Stimulated activated CD4-positive, alpha-beta T cell treated with anti-CD3 and anti-CD28 coated beads, Interleukin-2, amount 100 ng/mL, for 4 hours (primary cell): ENCODE results near the gene ABCB10.
"Not testable (repeated sequence)": the region's sequence is repeated elsewhere in the genome, so short reads cannot be mapped to it uniquely, and the experiment has no call there.

Experiments
- DNase-seq: peaks from one replicate; pipeline ENCODE4 v3.0.0-alpha.2; 2020; ENCODE audit warnings: low read depth

The ABCB10 gene

GRCh38 chr1:229558460-229559335 is at the start of gene ABCB10:
ABCB10 (minus strand) TSS chr1:229558707; CDS start chr1:229558652, 55 bp downstream.
- DNase-seq, result peak; percentile 72

GRCh38 chr1:229607370-229607769 is 48.9 kb upstream of the ABCB10 start:
- DNase-seq, result no peak

GRCh38 chr1:229603371-229604005 is 45.0 kb upstream of the ABCB10 start:
- DNase-seq, result no peak

- no peak for DNase-seq
Observed at GRCh38 chr1:229600229-229600628, 41.7 kb upstream of the ABCB10 start.

GRCh38 chr1:229599218-229599954 is 40.9 kb upstream of the ABCB10 start:
- DNase-seq, result no peak

GRCh38 chr1:229597877-229598276 is 39.4 kb upstream of the ABCB10 start:
- DNase-seq, result no peak

- DNase-seq, result no peak
Observed at GRCh38 chr1:229596925-229597699, 38.6 kb upstream of the ABCB10 start.

- DNase-seq, result not testable (repeated sequence)
Observed at GRCh38 chr1:229595876-229596275, 37.4 kb upstream of the ABCB10 start.

- DNase-seq, result no peak
Observed at GRCh38 chr1:229594227-229595008, 35.9 kb upstream of the ABCB10 start.

GRCh38 chr1:229593800-229594199 is 35.3 kb upstream of the ABCB10 start:
- DNase-seq, result no peak

- no peak for DNase-seq
Observed at GRCh38 chr1:229590119-229590518, 31.6 kb upstream of the ABCB10 start.

- no peak for DNase-seq
Observed at GRCh38 chr1:229585338-229585737, 26.8 kb upstream of the ABCB10 start.

GRCh38 chr1:229582715-229583114 is 24.2 kb upstream of the ABCB10 start:
- DNase-seq, result no peak

- no peak for DNase-seq
Observed at GRCh38 chr1:229582011-229582694, 23.6 kb upstream of the ABCB10 start.

GRCh38 chr1:229581485-229581884 is 23.0 kb upstream of the ABCB10 start:
- no peak for DNase-seq

GRCh38 chr1:229579059-229579673 is 20.7 kb upstream of the ABCB10 start:
- DNase-seq, result no peak

- no peak for DNase-seq
Observed at GRCh38 chr1:229578168-229579058, 19.9 kb upstream of the ABCB10 start.

GRCh38 chr1:229574679-229575442 is 16.4 kb upstream of the ABCB10 start:
- no peak for DNase-seq
